Peyer's patch (tissue), 4 donors: Measurements from ENCODE around the gene TMEM150B.

Experiments
- CTCF ChIP-seq, 6 experiments: fragments of 450-650 bp in 4 of 6; fragments of 200-600 bp in 2 of 6; sonication (generic) in 1 of 6; IDR thresholded peaks; one replicate each; pipeline ENCODE4 v1.5.1; 2017 to 2019; ENCODE audit warnings: antibody characterized with exemption in 6 of 6, mild to moderate bottlenecking in 3 of 6, moderate library complexity in 1 of 6
- POLR2A ChIP-seq, 2 donors: fragments of 450-650 bp; IDR thresholded peaks; one replicate each; pipeline ENCODE4 v1.5.1; 2017; ENCODE audit warnings: antibody characterized with exemption in 2 of 2, mild to moderate bottlenecking in 2 of 2, moderate library complexity in 2 of 2

DNA sequence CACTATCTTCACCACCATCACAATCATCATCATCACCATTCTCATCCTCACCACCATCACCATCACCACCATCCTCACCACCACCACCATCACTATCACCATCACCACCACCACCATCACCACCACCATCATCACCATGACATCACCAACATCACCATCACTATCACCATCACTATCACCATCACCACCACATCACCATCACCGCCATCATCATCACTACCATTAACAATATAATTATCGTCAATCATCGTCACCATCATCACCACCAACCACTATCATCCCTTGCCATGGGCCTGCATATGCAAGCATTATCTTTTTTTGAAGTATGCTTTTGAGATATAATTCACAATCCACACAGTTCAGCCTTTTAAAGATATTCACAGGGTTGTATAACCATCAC lies 58.7 kb downstream of the TMEM150B start:
- no peak for TF ChIP-seq CTCF (IDR thresholded peaks at IDR 0.05)
- TF ChIP-seq POLR2A (IDR thresholded peaks at IDR 0.05): no peak
